AG09309 (cell line): ENCODE results near the gene AP4S1.
"Not testable (repeated sequence)": the region's sequence is repeated elsewhere in the genome, so short reads cannot be mapped to it uniquely, and the experiment has no call there.

Experiments
- DNase-seq: peaks from one replicate; pipeline ENCODE4 v3.0.0-alpha.2; 2010; ENCODE audit warnings: low read depth
- H3K4me3 ChIP-seq: 2 replicates; pipeline ENCODE4 v1.5.1; 2011; ENCODE audit warnings: mild to moderate bottlenecking, low read depth, low read length, moderate library complexity; ENCODE audit not compliant: control insufficient read depth
- CTCF ChIP-seq: IDR thresholded peaks from 2 replicates; pipeline ENCODE4 v1.5.1; 2011; ENCODE audit warnings: mild to moderate bottlenecking, low read depth, low read length, inconsistent platforms; ENCODE audit not compliant: insufficient read depth, control insufficient read depth; ENCODE audit errors: missing control alignments

The AP4S1 gene

GRCh38 chr14:31051511-31051910 is 26.1 kb downstream of the AP4S1 start:
- no peak overlapping the region for H3K4me3 ChIP-seq
- DNase-seq: no peak
- no peak for TF ChIP-seq CTCF

- H3K4me3 ChIP-seq, DNase-seq: not testable (repeated sequence)
These were observed 27.6 kb downstream of the AP4S1 start for GRCh38 chr14:31052905-31053586.

GRCh38 chr14:31057035-31057434 is 31.6 kb downstream of the AP4S1 start:
- no peak overlapping the region for H3K4me3 ChIP-seq
- no peak for TF ChIP-seq CTCF
- no peak for DNase-seq

- H3K4me3 ChIP-seq: no peak overlapping the region
- no peak for TF ChIP-seq CTCF
- DNase-seq: no peak
These were observed 32.4 kb downstream of the AP4S1 start for GRCh38 chr14:31057701-31058364.

GRCh38 chr14:31059152-31059924 is 33.9 kb downstream of the AP4S1 start:
- H3K4me3 ChIP-seq: no peak overlapping the region
- peak; percentile 73 for DNase-seq
- no peak for TF ChIP-seq CTCF

- TF ChIP-seq CTCF: no peak
- no peak for DNase-seq
- H3K4me3 ChIP-seq: no peak overlapping the region
These were observed 34.9 kb downstream of the AP4S1 start for GRCh38 chr14:31060253-31060875.

- not testable (repeated sequence) for DNase-seq
These were observed 37.5 kb downstream of the AP4S1 start for GRCh38 chr14:31062908-31063307.

More at GRCh38 chr14:31062908-31063307, 37.5 kb downstream of the AP4S1 start:
- not testable (repeated sequence) for H3K4me3 ChIP-seq
